Ectodermal cell (in vitro differentiated cells): ENCODE results near the gene CHP2.
"Not testable (repeated sequence)": the region's sequence is repeated elsewhere in the genome, so short reads cannot be mapped to it uniquely, and the experiment has no call there.

ENCODE experiments used
- H3K27ac ChIP-seq: 2 replicates; pipeline ENCODE4 v1.7.0; 2013; ENCODE audit warnings: mild to moderate bottlenecking, low read depth, low read length; ENCODE audit not compliant: insufficient read depth, poor library complexity, severe bottlenecking
- H3K27me3 ChIP-seq: 2 replicates; pipeline ENCODE4 v1.7.0; 2013; ENCODE audit warnings: mild to moderate bottlenecking, low read length; ENCODE audit not compliant: insufficient read depth, control insufficient read depth, poor library complexity, severe bottlenecking
- H3K36me3 ChIP-seq: one replicate; pipeline ENCODE4 v1.7.0; 2013; ENCODE audit warnings: low read length; ENCODE audit not compliant: control insufficient read depth, insufficient read depth
- H3K4me1 ChIP-seq: one replicate; pipeline ENCODE4 v1.7.0; 2013; ENCODE audit warnings: low read length; ENCODE audit not compliant: control insufficient read depth, insufficient read depth
- H3K4me3 ChIP-seq: 2 replicates; pipeline ENCODE4 v1.7.0; 2013; ENCODE audit warnings: low read depth, low read length, control low read depth; ENCODE audit not compliant: insufficient read depth
- H3K9me3 ChIP-seq: 2 replicates; pipeline ENCODE4 v1.7.0; 2013; ENCODE audit warnings: mild to moderate bottlenecking, low read length, moderate library complexity; ENCODE audit not compliant: control insufficient read depth
- WGBS, 2 experiments: methylation state at CpG; one replicate each; pipeline ENCODE4 v1.1.7; 2013; ENCODE audit warnings: missing lambda C conversion rate in 2 of 2; 5-methylcytosine and 5-hydroxymethylcytosine counted together

CHP2 gene

DNA sequence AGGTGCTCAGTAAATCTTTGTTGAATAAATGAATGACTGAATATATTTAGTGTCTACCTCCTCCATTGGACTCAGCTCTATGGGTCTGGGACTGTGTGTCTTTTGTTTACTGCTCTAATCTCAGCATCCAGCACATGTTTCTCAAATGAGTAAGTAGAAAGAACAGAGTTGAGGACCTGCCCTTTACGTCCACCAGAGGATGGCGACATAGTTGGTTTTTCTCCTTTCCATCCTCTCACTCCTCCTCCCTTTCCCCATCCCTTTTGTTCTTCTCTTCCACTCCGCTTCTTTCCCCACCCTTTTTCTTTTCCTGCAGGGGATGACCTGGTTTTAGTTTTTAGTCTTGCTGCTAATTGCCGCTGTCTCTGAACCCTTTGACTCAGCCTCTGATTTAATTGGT lies 12.1 kb upstream of the CHP2 start:
- H3K4me1 ChIP-seq, result no peaks in the 10 kb centered on the region
- no peaks in the 10 kb centered on the region for H3K9me3 ChIP-seq
- H3K4me3 ChIP-seq, result no peak overlapping the region
- H3K27me3 ChIP-seq, result no peaks in the 10 kb centered on the region
- H3K36me3 ChIP-seq, result no peaks in the 10 kb centered on the region
- H3K27ac ChIP-seq, result no peak overlapping the region
- WGBS, 2 experiments, result 49 to 50% methylated on average over 4 of the region's 4 CpGs

DNA sequence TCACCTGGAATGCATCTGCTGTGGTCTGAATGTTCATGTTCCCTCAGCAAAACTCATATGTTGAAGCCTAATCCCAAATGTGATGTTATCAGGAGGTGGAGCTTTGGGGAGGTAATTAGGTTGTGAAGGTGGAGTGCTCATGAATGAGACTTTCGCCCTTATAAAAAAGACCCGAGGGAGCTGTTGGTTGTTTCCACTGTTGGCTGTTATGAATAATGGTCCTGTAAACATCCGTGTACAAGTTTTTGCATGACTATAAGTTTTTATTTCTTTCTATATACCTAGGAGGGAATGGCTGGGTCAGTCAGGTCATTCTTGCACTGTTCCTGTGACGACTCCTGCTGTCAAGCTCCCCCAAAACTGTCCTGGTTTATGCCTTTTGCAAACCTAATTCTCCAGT lies 9.6 kb upstream of the CHP2 start:
- Histone ChIP-seq H3K27me3 (no peaks in the 10 kb centered on the region), H3K36me3 (no peaks in the 10 kb centered on the region), H3K4me3 (no peak overlapping the region), H3K9me3 (no peaks in the 10 kb centered on the region), H3K4me1 (no peaks in the 10 kb centered on the region), H3K27ac (no peak overlapping the region)
- 89 to 92% methylated on average over 4 of the region's 4 CpGs for WGBS, 2 experiments

DNA sequence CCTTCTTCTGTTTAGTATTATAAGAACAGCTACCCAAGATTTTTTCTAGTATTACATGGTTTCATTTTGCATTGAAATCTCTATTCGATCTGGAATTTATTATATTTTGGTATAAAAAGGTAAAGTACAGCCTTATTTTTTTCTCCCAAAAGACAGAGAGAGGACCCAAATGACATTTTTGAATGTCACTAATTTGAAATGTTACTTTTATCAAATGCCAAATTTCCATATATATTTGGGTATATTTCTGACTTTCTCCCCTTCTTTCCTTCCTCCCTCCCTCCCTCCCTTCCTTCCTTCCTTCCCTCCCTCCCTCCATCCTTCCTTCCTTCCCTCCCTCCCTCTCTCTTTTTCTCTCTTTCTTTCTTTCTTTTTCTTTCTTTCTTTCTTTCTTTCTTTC lies 6.2 kb upstream of the CHP2 start:
- H3K27me3 ChIP-seq, result no peaks in the 10 kb centered on the region
- no CpG with 5 or more reads among the region's 1 CpG for WGBS, 2 experiments
- no peaks in the 10 kb centered on the region for H3K36me3 ChIP-seq
- H3K4me3 ChIP-seq, result no peak overlapping the region
- no peaks in the 10 kb centered on the region for H3K9me3 ChIP-seq
- H3K4me1 ChIP-seq, result no peaks in the 10 kb centered on the region
- H3K27ac ChIP-seq, result no peak overlapping the region

DNA sequence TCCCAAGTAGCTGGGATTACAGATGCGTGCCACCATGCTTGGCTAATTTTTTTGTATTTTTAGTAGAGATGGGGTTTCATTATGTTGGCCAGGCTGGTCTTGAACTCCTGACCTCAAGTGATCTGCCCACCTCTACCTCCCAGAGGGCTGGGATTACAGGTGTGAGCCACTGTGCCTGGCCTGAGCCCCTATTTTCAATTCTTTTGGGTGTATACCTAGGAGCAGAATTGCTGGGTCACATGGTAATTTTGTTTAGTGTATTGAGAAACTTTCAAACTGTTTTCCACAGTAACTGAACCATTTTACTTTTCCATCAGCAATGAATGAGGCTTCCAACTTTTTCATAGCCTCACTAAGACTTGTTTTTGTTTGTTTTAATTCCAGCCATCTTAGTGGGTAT lies 3.8 kb upstream of the CHP2 start:
- not testable (repeated sequence) for H3K36me3 ChIP-seq, H3K9me3 ChIP-seq, H3K4me1 ChIP-seq, H3K4me3 ChIP-seq, H3K27ac ChIP-seq
- peaks cover 21% of the 10 kb centered on the region for H3K27me3 ChIP-seq
- 91 to 100% methylated on average over 1 of the region's 1 CpG for WGBS, 2 experiments

DNA sequence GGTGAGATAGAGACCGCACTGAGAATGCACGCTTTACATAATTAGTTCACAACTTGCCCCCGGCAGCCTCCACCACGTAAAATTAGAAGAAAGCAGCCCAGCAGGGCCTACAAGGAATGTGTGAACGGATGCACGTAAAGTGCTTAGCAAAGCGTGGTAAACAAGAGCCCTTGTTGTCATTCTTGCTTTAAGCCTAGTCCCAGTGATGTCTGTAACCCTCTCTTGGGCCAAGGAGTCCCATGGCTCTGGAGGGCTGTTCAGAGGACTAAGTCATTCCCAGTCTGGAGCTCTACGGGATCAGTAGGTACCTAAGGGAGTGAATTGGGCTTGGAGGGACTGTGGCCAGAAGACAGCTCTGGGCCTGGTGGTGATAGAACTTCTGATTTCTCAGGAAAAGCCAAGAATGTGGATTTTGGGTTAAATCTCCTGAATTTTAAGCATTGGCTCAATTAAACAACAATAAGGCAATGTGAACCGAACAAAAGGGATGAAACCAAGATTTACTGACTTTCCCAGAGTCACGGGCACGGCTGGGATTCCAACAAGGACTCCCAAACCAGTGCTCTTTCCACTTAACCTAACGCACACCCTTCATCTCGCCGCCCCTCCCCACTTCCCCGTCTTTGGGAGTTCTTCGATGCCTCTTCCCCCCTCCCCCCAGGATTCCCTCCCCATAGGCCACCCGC lies 775 bp upstream of the CHP2 start:
- Histone ChIP-seq H3K36me3 (no peaks in the 10 kb centered on the region), H3K4me1 (no peaks in the 10 kb centered on the region), H3K27me3 (peaks cover 24% of the 10 kb centered on the region), H3K9me3 (no peaks in the 10 kb centered on the region), H3K27ac (no peak overlapping the region), H3K4me3 (peak overlapping the region; percentile 22)
- 69 to 71% methylated on average over 17 of the region's 17 CpGs for WGBS, 2 experiments

DNA sequence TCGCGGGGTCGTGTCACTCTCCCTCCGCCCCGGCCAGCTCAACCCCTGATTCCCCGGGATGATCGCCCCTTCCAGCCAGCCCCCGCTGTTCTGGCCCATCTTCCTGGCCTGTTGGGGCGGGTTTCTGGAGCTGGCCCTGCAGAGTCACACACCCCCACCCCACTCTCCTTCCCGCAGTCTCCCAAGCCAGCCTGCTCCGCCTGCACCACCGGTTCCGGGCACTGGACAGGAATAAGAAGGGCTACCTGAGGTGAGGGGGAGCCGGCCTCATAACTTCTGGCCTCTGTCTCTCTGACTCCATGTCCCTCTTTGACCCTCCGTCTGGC lies 621 bp downstream of the CHP2 start:
- H3K4me1 ChIP-seq, result no peaks in the 10 kb centered on the region
- H3K36me3 ChIP-seq, result no peaks in the 10 kb centered on the region
- no peak overlapping the region for H3K27ac ChIP-seq
- H3K4me3 ChIP-seq, result no peak overlapping the region
- no peaks in the 10 kb centered on the region for H3K9me3 ChIP-seq
- H3K27me3 ChIP-seq, result peaks cover 24% of the 10 kb centered on the region
- WGBS, 2 experiments, result 87% methylated on average over 15 of the region's 15 CpGs

DNA sequence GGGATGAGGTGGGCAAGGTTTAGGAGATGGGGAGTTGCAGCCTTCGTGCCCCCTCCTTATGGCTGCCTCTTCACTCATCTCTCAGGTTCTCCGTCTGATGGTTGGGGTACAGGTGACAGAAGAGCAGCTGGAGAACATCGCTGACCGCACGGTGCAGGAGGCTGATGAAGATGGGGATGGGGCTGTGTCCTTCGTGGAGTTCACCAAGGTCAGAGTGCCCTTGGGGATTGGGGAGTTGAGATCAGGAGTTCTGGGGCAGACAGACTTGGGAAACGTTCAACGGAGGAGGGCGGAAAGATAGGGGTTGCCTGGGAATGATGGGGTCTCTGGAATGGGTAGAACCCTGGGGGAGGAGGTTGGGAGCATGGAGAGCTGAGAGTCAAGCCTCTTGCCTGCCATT lies 2.3 kb downstream of the CHP2 start:
- H3K36me3 ChIP-seq, result no peaks in the 10 kb centered on the region
- H3K27me3 ChIP-seq, result peaks cover 24% of the 10 kb centered on the region
- no peaks in the 10 kb centered on the region for H3K4me1 ChIP-seq
- WGBS, 2 experiments, result 95 to 96% methylated on average over 9 of the region's 9 CpGs
- H3K9me3 ChIP-seq, result no peaks in the 10 kb centered on the region
- no peak overlapping the region for H3K27ac ChIP-seq
- H3K4me3 ChIP-seq, result no peak overlapping the region

DNA sequence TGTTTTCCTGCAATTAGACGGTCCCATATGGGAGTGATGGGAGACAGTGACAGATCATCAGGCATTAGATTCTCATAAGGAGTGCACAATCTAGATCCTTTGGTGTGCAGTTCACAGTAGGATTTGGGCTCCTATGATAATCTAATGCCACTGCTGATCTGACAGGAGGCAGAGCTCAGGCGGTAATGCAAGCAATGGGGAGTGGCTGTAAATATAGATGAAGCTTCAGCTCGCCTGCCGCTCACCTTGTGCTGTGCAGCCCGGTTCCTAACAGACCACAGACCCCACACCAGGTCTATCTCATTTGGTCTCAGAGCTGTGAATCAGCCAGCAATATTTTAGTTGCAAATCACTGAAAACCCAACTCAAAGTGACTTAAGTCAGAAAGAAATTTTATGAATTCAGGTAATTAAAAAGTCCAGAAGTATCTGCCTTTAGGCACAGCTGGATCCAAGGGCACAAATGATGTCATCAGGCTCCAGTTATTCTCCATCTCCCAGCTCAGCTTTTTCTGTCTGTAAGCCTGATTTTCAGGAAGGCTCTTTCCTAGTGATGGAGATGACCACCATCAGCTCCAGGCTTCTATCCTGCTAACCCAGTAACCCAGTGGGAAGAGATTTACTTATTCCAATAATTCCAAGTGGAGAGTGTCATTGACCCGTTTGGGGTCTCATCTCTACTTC lies 3.3 kb downstream of the CHP2 start:
- no peaks in the 10 kb centered on the region for H3K36me3 ChIP-seq
- H3K9me3 ChIP-seq, result no peaks in the 10 kb centered on the region
- no peak overlapping the region for H3K4me3 ChIP-seq
- H3K27me3 ChIP-seq, result peaks cover 24% of the 10 kb centered on the region
- H3K27ac ChIP-seq, result no peak overlapping the region
- 88 to 96% methylated on average over 6 of the region's 6 CpGs for WGBS, 2 experiments
- H3K4me1 ChIP-seq, result no peaks in the 10 kb centered on the region

DNA sequence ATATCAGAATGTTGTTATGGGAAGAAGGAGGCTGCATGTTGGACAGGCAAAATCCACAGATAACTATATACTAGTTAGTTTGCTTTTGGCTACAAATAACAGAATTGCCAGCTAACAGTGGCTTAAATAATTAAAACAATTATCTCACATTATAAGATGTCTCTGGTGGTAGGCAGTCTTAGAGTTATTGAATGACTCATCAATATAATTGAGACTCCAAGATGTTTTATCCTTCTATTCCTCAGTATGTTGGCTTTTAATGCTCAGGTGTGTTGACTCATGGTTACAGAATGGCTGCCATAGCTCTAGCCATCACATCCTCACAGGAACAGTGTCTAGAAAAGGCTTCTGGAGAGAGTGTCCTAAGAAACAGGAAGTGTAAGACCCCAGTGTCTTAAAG lies 11.1 kb downstream of the CHP2 start:
- H3K27me3 ChIP-seq, result no peaks in the 10 kb centered on the region
- H3K9me3 ChIP-seq, result no peaks in the 10 kb centered on the region
- H3K4me3 ChIP-seq, result no peak overlapping the region
- no peak overlapping the region for H3K27ac ChIP-seq
- H3K4me1 ChIP-seq, result no peaks in the 10 kb centered on the region
- no peaks in the 10 kb centered on the region for H3K36me3 ChIP-seq

DNA sequence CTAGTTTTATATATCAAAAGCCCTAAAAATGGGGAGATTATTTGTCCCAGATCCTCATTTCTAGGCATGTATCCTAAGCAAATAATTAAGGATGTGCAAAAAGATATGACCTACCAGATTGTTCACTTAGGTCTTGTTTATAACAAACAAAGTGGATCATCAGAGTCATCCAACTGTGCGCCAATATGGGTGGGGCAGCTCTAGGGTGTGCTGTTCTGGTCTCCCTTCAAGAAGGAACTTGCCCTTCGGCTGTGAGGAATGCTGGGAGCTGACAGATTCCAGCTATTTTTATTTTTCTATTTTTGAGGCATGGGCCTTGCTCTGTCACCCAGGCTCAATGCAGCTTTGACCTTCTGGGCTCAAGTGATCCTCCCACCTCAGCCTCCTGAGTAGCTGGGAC lies 13.8 kb downstream of the CHP2 start:
- Histone ChIP-seq H3K4me3 (no peak overlapping the region), H3K9me3 (no peaks in the 10 kb centered on the region), H3K4me1 (no peaks in the 10 kb centered on the region), H3K27me3 (no peaks in the 10 kb centered on the region), H3K27ac (no peak overlapping the region), H3K36me3 (no peaks in the 10 kb centered on the region)
- WGBS, 2 experiments, result 94 to 98% methylated on average over 2 of the region's 2 CpGs
